HG03457 (cell line): ENCODE results near the gene TECPR1.

Source experiments
- ATAC-seq: cut with Tn5 transposase; IDR thresholded peaks from one replicate; pipeline ENCODE4 v1.9.1; 2021; ENCODE audit warnings: moderate number of reproducible peaks; ENCODE audit not compliant: unreplicated experiment

TECPR1 gene

DNA sequence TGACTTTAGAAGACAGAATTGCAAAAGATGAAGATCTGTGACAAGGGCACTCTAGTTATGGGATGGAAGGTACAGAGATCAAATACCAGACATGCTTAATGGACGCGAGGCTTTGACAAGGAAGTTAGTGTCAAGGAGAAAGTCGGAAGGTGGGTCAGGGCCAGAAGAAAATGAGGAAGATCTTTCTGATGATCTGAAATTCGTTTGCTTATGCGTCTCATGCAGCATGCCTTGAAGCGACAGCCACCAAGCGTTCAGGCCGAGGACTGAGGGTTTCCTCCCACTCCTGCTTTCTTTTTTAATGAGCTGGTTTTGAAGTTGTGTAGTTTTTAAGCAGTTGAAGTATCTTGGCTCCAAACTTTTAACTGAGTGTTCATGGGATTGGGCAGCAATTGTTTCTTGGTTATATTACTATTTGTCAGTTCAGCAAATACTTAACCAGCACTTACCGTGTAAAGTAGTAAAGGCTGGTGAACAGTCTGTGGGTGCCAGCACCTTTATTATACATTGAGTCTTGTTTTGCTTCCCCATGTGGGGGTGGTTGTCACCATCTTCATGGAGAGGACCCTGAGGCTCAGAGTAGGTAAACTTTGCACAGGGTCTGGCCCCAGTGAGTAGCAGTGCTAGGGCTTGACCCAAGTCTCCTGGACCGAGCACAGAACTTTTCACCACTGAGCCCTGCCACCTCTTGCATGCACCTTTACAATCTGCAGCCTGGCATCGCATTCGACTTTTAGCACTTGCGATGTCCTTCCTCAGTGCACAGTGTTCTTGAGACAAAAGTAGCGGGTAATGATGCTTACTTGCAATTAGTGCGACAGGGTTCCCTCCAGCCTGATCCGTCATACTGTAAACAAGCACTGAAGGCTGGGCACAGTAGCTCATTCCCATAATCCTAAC lies 55.1 kb downstream of the TECPR1 start:
- ATAC-seq, result no peak

DNA sequence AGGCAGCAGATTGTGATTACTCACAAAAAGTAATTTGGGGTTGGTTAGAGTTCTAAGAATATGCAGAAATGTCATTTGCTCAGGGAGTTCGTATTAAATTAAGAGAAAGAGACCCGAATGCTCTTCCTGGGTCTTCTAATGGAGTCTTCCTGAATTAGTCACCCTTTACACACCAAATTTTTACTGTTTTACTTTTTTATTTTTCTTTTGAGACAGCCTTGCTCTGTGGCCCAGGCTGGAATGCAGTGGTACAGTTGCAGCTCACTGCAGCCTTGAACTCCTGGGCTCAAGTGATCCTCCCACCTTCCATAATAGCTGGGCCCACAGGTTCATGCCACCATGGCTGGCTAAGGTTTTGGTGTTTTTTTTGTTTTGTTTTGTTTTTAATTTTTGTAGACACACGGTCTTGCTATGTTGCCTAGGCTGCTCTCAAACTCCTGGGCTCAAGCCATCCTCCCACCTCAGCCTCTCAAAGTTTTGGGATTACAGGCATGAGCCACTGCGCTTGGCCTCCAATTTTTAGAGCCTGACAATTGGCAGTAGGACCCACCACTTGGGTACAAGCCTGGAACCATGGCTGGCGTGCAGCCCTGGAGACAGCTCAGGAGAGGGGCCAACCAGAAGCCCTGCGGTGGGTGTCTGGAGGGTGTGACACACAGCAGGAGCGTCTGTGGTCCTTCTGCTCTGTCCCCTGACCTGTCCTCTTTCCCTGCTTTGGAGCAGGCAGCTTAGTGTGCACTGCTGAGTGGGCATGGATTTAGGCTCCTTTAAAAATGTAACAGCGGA lies 57.2 kb downstream of the TECPR1 start:
- ATAC-seq, result no peak

DNA sequence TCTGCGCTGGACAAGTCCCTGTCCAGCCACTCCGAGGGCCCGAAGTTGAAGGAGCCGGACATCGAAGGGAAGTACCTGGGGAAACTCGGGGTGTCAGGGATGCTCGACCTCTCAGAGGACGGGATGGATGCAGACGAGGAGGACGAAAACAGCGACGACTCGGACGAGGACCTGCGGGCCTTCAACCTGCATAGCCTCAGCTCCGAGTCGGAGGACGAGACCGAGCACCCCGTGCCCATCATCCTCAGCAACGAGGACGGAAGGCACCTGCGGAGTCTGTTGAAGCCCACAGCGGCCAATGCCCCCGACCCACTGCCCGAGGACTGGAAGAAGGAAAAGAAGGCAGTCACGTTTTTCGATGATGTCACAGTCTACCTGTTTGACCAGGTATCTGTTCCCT lies 57.8 kb downstream of the TECPR1 start:
- ATAC-seq, result no peak

DNA sequence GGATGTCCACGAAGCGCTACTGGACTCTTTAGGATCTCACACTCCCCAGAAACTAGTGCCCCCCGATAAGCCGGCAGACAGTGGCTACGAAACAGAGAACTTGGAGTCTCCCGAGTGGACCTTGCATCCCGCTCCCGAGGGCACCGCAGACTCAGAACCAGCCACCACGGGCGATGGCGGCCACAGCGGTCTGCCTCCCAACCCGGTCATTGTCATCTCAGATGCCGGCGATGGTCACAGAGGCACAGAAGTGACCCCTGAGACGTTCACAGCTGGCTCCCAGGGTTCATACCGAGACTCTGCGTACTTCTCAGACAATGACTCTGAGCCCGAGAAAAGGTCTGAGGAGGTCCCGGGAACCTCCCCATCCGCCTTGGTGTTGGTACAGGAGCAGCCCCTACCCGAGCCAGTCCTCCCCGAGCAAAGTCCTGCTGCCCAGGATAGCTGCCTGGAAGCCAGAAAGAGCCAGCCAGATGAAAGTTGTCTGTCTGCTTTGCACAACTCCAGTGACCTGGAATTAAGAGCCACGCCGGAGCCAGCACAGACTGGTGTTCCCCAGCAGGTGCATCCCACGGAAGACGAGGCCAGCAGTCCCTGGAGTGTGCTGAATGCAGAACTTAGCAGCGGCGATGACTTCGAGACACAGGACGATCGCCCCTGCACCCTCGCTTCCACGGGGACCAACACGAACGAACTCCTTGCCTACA lies 58.4 kb downstream of the TECPR1 start:
- no peak for ATAC-seq

DNA sequence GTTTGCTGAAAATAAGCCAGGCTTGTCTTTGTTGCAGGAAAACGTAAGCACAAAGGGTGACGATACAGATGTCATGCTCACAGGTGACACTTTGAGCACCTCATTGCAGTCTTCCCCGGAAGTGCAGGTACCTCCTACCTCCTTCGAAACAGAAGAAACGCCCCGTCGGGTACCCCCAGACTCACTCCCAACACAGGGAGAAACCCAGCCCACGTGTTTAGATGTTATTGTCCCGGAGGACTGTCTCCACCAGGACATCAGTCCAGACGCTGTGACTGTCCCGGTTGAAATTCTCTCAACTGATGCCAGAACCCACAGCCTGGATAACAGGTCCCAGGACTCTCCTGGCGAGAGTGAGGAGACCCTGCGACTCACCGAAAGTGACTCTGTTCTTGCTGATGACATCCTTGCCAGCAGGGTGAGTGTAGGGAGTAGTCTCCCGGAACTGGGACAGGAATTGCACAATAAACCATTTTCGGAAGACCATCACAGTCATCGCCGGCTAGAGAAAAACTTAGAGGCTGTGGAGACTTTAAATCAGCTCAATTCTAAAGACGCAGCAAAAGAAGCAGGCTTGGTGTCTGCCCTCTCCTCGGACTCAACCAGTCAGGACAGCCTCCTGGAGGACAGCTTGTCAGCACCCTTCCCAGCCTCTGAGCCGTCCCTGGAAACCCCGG lies 59.1 kb downstream of the TECPR1 start:
- no peak for ATAC-seq

DNA sequence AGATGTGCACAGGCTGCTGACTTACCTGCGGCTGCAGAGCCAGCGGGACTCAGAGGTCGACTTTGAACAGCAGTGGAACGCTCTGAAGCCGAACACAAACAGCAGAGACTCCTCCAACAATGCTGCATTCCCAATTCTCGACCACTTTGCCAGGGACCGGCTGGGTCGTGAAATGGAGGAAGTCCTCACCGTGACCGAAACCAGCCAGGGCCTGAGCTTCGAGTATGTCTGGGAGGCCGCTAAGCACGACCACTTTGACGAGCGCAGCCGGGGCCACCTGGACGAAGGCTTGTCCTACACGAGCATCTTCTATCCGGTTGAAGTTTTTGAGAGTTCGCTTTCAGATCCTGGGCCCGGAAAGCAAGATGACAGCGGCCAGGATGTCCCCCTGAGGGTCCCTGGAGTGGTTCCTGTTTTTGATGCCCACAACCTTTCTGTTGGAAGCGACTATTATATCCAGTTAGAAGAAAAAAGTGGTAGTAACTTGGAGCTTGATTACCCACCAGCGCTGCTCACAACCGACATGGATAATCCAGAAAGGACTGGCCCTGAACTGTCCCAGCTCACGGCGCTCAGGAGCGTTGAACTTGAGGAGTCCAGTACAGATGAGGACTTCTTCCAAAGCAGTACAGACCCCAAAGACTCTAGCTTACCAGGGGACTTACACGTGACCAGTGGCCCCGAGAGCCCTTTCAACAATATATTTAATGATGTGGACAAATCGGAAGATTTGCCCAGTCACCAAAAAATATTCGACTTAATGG lies 60.2 kb downstream of the TECPR1 start:
- ATAC-seq, result no peak

DNA sequence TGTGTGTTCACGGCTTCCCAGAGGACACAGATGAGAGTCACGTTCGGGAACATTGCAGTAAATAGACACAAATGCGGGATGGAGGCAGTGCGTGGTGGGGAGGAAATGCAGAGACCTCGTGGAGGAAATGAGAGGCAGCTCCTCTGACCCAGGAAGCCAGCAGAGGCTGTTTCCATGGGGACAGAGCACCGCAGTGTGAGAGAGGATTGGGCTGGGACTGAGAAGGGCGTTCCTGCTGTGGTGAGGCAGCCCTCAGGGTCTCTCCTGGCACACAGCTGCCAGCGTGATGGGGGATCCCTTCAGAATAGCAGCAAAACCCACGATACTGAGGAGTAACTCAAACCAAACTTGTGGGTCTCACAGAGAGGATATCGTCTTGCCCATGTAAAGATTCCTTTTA lies 62.5 kb downstream of the TECPR1 start:
- ATAC-seq, result no peak

DNA sequence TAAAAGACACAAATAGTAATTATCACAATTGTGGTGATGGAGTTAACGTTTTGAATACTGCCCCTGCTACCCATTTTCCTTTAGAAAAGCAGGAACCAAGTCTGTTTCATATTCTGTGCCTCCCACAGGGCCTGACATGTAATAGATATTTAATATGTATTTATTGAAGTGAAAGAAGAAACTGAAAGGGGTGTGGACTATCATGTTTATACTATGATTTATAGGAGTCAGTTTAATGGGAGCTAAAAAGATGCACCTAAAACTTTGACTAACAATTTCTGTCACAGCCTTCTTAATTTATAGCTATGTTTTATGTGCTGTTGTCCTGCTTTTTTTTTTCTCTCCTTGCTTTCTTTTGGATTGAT lies 64.9 kb downstream of the TECPR1 start:
- no peak for ATAC-seq

DNA sequence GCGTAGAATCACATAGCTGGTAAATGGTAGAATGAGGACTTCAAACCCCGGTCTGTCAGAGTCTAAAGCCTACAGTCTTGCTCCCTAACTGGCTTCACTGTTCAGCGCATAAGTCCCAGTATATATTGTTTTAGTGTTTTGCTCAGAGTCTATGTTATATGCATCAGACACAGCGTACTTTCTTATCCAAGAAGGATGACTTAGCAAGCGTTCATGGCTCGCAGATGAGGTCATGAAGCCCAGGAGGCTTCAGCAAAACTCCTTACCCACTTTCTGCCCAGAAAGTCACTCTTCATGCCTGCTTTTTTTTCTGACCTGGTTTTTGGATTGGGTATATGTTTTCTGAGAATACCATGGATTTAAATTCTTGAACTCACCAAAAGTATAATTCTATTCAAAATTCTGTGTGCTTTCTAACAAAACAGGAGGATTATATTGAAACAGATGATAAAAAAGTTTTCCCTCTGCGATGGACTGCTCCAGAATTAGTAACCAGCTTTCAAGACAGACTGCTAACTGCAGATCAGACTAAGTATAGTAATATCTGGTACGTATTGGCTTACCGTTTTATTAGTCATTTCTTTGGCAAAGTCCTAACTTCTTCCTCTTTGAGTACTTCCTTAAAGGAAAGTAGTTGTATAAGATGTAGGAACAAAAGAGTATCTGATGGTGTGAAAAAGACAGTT lies 65.4 kb downstream of the TECPR1 start:
- no peak for ATAC-seq

DNA sequence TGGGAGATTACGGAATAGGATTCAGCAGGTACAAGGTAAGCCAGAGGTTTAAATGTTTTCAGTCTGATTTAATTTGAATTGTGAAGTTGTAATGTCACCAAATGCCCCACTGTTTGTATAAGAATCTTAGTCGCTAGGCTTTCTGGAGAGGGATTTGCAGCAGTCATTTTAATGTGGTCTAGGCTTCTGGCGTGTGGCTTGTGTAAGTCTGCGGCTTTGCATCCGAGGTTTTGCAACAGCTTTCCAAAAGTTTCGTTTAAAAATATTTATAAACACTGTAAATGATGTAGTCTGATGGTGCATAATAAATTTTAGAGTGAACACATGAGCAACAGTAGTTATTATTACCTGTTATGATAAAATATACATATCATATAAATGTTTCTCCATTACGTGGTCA lies 66.9 kb downstream of the TECPR1 start:
- no peak for ATAC-seq

DNA sequence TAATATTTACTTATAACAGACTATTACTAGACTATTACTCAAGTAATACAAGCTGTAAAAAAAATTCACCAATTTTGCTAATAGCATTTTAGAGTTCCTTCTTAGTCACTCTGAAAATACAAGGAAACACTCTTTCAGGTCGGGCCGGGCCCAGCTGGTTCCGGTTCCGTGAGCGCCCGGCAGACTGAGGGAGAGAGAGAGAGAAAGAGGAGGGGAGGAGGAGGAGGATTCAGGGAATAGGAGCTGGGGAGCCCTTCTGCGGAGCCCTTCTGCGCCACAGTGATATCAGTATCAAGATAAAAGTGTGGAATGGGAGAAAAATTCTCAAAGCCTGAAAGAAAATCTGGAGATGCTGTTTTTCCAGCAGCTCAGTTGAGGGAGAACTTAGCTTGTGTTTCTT lies 71.3 kb downstream of the TECPR1 start:
- no peak for ATAC-seq

DNA sequence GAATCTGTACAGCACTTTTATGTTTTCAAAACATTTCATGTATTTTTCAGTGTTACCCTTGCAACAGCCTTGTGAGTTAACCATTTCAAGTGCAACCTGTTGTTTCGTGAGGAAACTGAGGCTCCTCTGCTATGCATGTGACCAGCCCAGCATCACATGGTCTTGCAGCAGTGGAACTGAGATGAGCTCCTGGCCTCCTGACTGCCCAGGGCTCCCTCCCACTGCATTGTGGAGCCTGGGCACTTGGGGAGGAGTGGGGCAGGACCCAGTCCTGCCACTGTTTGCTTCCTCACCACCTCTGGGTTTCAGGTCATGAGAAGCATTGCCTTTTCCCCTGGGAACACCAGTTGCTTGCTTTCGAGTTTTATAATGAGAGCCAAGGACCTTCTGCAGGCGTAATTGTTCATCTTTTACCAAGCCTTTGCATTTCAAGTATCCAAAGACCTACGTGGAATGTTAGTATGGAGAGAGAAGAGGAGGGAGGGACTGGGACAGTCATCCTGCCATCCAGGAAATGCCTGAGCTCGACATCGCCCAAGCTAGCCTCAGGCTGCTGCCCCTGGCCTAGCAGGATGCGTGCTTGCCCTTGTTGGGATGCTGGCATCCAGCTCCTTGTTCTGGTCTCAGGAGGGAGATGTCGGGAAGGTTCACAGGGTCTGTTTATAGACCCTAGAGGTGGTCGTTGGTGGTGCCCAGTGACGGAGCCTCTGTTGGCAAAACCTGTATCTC lies 73.1 kb downstream of the TECPR1 start:
- no peak for ATAC-seq

DNA sequence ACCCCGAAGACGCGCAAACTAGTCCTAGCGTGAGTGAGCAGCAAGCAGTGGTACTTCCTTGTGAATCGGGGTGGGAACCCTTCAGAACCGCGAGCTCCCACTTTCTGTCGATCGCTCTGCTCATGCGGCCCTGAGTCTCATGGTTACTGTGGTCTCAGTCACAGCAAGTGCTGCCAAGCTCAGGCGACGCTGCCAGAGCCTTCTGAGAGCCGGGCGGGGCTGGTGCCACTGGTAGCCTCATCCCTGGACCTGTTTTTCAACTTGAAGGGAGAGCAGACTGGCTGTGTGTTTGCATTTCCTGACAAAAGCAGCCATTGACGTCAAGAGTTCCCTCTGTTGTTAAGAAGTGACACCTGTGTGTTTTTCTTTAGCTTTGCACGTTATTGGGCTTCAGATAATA lies 73.7 kb downstream of the TECPR1 start:
- ATAC-seq, result no peak

DNA sequence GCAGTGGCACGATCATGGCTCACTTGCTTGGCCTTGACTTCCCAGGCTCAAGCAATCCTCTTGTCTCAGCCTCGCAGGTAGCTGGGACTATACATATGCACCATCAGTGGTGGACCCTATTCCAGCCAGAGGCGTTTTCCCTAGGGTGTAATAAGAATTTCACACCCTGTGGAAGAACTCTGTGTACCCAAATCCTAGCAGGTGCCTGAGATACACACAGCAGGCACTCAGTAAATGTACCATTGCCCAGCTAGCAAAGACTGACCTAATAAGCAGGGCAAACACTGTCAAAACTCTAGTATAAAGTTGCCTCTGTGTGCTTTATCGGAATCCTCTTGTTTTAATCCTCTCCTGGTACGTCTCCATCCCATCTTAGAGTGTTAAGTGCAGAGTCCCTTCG lies 74.5 kb downstream of the TECPR1 start:
- ATAC-seq, result no peak

DNA sequence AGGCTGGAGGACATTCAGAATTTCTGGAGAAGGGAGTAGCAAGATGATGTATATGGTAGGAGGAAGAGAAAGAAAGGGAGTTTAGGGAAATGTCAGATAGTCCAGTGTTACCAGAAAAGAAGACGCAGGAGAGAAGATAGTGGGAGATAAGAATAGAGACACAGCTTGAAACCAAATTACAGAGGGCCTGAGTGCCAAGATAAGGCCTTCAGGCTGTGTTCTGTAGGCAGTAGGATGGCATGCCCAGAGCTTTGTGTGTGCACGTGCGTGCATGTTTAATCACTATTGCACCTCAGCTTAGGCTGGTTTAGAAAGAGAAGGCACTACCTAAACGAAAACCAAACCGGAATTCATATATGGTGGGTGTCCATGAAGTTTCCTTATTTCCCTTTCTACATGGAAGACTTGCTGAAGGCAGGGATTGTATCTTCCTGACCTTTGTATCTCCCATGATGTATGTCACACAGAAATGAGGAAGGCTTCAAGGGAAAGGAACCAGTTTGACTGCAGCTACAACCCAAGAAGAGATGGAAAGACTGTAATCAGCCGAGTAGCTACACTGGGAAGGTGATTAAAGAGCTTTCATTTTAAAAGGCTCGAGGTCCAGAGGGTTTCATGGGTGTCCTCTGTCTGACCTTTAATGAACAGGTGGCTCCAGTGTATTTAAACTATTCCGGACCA lies 76.6 kb downstream of the TECPR1 start:
- no peak for ATAC-seq

DNA sequence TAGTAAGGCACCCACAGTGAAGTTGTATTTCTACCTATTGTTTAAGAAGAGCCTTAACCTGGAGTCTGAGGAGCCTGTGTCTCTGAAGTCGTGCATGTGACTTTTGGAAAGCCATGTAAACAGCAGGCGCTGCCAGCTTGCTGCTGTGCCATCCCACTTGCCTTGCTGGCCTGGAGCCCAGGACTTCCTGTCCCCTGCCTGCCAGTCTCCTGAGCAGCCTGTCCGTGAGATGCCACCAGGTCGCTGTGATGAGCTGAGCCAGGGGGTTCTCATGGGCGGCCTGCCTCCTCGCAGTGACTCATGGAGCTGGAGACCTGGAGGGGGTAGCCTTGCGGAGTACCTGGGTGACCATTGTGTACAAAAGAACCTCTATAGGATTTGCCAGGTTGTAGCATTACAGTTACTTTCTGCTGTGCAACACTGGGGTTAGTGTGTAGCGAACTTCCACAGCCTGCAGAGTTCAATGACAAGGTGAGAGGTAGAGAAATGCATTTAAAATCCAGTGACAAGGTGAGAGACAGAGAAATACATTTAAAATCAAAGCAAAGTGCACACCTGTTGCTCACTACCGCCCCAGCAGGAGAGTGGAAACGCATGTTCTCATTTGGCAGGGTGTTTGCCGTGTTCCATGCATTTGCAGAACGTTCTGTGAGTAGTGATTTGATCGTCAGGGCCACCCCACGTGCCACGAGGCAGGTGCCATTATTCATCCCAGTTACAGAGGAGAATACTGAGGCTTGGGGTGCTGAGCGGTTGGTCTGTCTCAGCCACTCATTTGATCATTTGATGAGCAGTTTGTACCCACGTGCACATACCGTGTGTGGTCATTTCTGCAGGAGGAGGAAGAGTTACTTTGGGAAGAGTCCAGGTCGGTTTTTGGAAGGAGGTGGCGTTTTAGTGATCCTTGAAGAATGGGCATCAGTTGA lies 77.4 kb downstream of the TECPR1 start:
- ATAC-seq, result no peak

DNA sequence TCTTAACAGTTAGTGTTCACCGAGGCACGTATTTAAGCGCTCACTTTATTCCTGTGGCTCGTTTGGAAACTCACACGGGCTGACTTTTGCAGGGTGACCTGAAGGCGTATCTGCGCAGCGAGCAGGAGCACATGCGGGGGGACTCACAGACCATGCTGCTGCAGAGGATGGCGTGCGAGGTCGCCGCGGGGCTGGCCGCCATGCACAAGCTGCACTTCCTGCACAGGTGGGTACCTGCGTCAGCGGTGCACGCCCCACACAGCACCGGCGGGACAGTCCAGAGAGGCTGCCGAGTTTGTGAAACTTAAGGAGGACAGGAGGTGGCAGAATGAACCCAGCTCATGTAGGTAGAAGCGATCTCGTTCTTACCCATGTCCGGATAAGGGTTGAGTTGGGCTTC lies 80.6 kb downstream of the TECPR1 start:
- ATAC-seq, result no peak

DNA sequence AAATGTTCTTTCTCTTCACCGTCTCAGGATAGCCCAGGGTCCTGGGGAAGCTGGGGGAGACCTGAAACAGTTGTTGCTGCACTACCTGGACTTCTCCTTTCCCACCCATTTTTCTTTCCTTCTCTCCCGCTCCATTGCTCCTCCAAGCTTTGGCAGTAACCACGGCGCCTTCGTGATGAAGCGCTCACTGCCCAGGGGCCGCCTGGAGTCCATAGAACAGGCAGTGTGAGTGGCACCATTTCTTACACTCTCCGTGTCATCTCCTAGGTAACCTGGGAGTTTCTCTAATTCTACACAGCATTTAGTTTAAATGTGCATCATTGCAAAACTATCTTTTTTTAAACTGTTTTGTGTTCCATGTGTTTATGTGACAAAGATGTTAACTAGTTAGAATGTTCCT lies 81.1 kb downstream of the TECPR1 start:
- ATAC-seq, result no peak
